ENCODE measurements around the gene SULT2A1.
"Not testable (repeated sequence)": the region's sequence is repeated elsewhere in the genome, so short reads cannot be mapped to it uniquely, and the experiment has no call there.

The SULT2A1 gene

DNA sequence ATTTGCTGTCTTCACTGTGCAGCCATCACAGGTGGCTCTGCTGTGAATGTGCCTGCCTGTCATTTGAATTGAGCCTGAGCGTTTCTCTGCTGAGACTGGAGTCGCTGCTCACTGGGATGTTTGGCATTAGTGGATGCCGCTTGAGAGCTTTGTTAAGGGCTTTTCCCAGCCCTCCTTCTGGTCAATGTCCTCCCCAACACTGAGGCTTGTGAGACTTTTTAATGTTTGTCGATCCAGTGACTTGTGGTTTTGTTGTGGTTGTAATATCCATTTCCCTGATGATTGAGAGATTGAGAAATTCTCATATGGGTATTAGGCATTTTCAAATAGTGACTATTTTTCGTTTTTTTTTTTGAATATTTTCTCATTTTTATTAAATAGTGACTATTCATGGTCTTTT, 24.5 kb downstream of the SULT2A1 start:
- no peak for DNase-seq (ENCODE audit: extremely low spot score)
- CTCF ChIA-PET: no interaction called here
- POLR2A ChIA-PET: no interaction called here
- TF ChIP-seq FOXM1 (IDR thresholded peaks at IDR 0.05; ENCODE audit: borderline replicate concordance): no peak
- no peak for TF ChIP-seq NFRKB (IDR thresholded peaks at IDR 0.05)
- no peak for TF ChIP-seq ELF4 (IDR thresholded peaks at IDR 0.05)
- no peak for TF ChIP-seq ZNF384 (IDR thresholded peaks at IDR 0.05)
- TF ChIP-seq TARDBP (IDR thresholded peaks at IDR 0.05): no peak
- no peak for TF ChIP-seq BHLHE40 (IDR thresholded peaks at IDR 0.05; ENCODE audit: borderline replicate concordance)
- TF ChIP-seq FOXA1 (IDR thresholded peaks at IDR 0.05): no peak
- no peak for TF ChIP-seq L3MBTL2 (conservative IDR thresholded peaks at IDR 0.05)
- no peak for TF ChIP-seq SUZ12 (IDR thresholded peaks at IDR 0.05)
- TF ChIP-seq ARNT (IDR thresholded peaks at IDR 0.05): no peak
- TF ChIP-seq SP1 (IDR thresholded peaks at IDR 0.05): no peak
- TF ChIP-seq CTBP1 (IDR thresholded peaks at IDR 0.05; ENCODE audit: borderline replicate concordance): no peak
- no peak for TF ChIP-seq HDGF (IDR thresholded peaks at IDR 0.05; ENCODE audit: borderline replicate concordance)
- TF ChIP-seq, protein P1, sequence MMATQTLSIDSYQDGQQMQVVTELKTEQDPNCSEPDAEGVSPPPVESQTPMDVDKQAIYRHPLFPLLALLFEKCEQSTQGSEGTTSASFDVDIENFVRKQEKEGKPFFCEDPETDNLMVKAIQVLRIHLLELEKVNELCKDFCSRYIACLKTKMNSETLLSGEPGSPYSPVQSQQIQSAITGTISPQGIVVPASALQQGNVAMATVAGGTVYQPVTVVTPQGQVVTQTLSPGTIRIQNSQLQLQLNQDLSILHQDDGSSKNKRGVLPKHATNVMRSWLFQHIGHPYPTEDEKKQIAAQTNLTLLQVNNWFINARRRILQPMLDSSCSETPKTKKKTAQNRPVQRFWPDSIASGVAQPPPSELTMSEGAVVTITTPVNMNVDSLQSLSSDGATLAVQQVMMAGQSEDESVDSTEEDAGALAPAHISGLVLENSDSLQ (IDR thresholded peaks at IDR 0.05): no peak
- no peak for TF ChIP-seq FOXK2 (IDR thresholded peaks at IDR 0.05)
- TF ChIP-seq LEF1 (IDR thresholded peaks at IDR 0.05; ENCODE audit: borderline replicate concordance): no peak

DNA sequence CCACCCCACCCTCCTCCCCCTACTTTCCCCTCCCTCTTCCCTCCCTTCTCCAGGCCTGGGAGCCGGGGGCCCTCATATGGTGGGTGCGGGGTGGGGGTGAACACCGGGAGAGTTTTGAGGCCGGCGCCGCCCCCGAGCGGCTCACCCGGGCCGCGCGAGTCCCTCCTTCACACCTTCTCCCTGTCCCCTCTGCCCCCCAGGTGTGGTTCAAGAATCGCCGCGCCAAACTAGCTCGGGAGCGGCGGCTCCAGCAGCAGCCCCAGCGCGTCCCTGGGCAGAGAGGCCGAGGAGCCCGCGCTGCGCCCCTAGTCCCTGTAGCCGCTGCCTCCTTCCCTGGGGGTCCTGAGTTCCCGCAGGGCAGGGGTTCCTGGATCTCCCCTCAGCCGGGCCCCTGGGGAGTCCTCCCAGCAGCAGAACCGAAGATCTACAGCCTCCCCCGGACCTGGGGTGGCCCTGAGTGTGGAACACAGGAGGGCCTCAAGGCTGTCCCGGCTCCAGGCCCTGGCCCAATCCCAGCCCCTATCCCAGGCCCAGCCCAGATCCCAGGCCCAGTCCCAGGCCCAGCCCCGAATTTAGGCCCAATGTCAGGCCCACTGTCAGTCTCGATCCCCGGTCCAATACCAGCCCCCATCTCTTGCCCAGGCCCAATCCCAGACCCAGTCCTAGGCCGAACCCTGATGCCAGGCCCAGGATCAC, 25.4 kb downstream of the SULT2A1 start:
- POLR2A ChIA-PET: no interaction called here
- no peak for TF ChIP-seq ZNF384 (IDR thresholded peaks at IDR 0.05)
- CTCF ChIA-PET: no interaction called here
- no peak for DNase-seq (ENCODE audit: extremely low spot score)

DNA sequence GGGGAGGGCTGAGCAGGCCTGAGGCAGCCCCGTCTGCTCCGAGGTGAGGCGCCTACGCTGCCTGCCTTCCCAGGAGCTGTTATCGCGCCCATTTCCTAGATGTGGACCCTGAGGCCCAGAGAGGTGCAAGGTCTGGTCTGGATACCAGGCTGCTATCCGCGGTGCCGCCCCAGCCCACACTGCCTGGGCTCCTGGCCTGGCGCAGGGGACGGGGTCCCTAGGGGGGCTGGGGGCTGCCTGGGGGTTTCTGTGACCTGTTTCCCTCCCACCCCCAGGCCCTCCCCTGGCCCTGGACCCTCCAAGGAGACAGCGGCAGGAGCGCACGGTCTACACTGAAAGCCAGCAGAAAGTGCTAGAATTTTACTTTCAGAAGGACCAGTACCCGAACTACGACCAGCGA, 26.3 kb downstream of the SULT2A1 start:
- POLR2A ChIA-PET; DNase-seq (ENCODE audit: extremely low spot score); CTCF ChIA-PET: not testable (repeated sequence)

DNA sequence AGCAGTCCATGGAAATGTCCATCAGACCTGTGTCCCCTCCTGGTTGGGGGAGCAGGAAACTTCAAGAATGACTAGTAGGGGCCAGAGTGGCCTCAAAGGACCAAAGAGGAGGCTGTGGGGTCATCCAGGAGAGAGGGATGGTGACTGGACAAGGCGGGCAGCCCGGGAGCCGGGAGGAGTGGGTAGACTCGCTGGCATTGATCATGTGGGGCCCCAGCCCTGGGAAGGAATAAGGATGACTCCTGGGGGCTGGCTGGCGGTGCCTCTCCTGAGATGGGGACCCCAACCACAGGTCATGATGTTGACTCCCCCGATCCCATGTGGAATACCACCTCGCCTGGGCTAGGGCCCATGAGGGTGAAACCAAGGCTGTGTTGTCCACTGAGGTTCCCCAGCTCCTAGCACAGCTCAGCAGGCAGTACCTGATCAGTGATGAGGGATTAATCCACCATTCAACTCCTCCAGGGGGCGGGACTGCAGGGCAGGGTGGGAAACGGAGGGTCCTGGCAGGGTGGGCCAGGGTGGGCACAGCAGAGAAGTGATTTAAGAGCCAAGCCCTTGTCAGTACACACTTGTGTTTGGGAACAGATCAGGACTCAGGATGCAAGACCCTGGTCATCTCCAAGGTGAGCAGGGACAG, 27.3 kb downstream of the SULT2A1 start, which contains the start of gene TPRX2:
TSS of gene TPRX2 (plus strand) at position 590 of the 640 bp plus-strand sequence. CDS start at position 602, 12 bp downstream.
- CTCF ChIA-PET: interaction anchor here (1.0 kb wide), 1 partner anchor 9 kb away, joined by 4 read pairs; no protein-coding TSS in a partner anchor
- POLR2A ChIA-PET; DNase-seq (ENCODE audit: extremely low spot score): not testable (repeated sequence)

DNA sequence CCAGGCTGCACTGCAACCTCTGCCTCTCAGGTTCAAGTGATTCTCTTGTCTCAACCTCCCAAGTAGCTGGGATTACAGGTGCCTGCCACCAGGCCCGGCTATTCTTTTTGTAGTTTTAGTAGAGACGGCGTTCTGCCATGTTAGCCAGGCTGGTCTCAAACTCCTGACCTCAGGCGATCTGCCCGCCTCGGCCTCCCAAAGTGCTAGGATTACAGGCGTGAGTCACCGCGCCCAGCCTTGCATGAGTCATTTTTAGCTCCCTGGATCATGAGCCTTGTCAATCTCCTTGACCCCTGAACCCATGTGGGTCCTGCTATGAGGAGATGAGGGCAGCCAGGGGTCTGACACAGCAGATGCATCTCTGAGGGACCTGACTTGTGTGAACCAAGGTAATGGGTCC, 27.9 kb downstream of the SULT2A1 start:
- DNase-seq (ENCODE audit: extremely low spot score); POLR2A ChIA-PET: not testable (repeated sequence)
- TF ChIP-seq, protein P1 (IDR thresholded peaks at IDR 0.05): peak; percentile 73
- CTCF ChIA-PET: interaction anchor here (1.0 kb wide), 1 partner anchor 9 kb away, joined by 4 read pairs; no protein-coding TSS in a partner anchor

DNA sequence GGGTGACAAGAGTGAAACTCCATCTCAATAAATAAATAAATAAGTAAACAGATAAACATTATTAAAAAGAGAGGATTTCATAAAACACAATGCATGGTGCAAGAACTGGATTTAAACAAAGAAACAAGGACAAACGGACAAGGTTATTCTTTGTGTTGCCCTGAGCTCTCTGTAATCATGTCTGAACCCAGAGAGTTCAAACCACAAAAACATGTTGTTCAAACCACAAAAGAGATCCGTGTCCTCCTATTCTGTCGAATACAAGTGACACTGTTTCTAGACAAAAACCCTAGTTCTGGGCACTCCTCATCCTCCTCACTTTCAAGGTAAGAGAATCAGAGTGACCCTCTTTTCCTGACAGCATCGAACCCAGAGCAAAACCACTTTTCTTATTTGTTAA, 31.7 kb downstream of the SULT2A1 start:
- no peak for DNase-seq (ENCODE audit: extremely low spot score)
- TF ChIP-seq, protein P1 (IDR thresholded peaks at IDR 0.05): no peak
- TF ChIP-seq FOXK2 (IDR thresholded peaks at IDR 0.05) (no peak), ELF4 (IDR thresholded peaks at IDR 0.05) (no peak)
- POLR2A ChIA-PET: no interaction called here
- CTCF ChIA-PET: no interaction called here

DNA sequence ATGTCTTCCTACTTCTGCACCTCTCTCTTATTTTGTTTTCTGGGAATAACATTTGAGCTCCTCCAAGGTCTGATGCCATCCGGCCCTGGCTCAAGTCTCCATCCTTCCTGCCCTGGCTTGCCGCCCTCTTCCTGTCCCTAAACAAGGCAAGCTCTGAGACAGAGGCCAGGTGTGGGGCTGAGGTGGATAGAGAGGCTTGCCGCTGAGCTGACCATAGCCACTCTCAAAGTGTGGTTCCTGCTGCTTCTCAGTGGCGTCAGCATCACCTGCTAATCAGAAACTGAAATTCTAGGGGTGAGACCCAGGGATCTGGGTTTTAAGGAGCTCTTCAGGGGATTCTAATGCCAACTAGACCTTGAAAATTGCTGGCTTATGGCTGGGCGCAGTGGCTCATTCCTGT, 33.1 kb downstream of the SULT2A1 start:
- POLR2A ChIA-PET: no interaction called here
- TF ChIP-seq ARNT (IDR thresholded peaks at IDR 0.05) (no peak), ELF4 (IDR thresholded peaks at IDR 0.05) (no peak), LEF1 (IDR thresholded peaks at IDR 0.05; ENCODE audit: borderline replicate concordance) (no peak), NFRKB (IDR thresholded peaks at IDR 0.05) (no peak), FOXK2 (IDR thresholded peaks at IDR 0.05) (no peak), HDGF (IDR thresholded peaks at IDR 0.05; ENCODE audit: borderline replicate concordance) (no peak), ZNF384 (IDR thresholded peaks at IDR 0.05) (no peak), L3MBTL2 (conservative IDR thresholded peaks at IDR 0.05) (no peak), CTBP1 (IDR thresholded peaks at IDR 0.05; ENCODE audit: borderline replicate concordance) (no peak), TARDBP (IDR thresholded peaks at IDR 0.05) (no peak), SP1 (IDR thresholded peaks at IDR 0.05) (no peak)
- no peak for DNase-seq (ENCODE audit: extremely low spot score)
- CTCF ChIA-PET: interaction anchor here (0.8 to 1.3 kb wide), 3 partner anchors 11 to 16 kb away, joined by 3 to 8 read pairs (median 4); no protein-coding TSS in a partner anchor
